Measurements from ENCODE around the gene MTAP. TPM values are rescaled to one million over a fixed set of nuclear protein-coding genes. Genes with fewer than 3 reads are reported as not detected.

The MTAP gene
- polyA plus RNA-seq, 10 donors, result 18.2 to 30.7 (median 25.2) TPM

GRCh38 chr9:21801683-21802417 lies 586 bp upstream of the MTAP start:
- DNase-seq, result peak in 2 of 3 donors; percentile 85 to 94

GRCh38 chr9:21803649-21804048 lies 1.2 kb downstream of the MTAP start:
- no peak for DNase-seq

GRCh38 chr9:21804331-21804730 lies 1.9 kb downstream of the MTAP start:
- DNase-seq, result no peak

GRCh38 chr9:21804791-21805190 lies 2.4 kb downstream of the MTAP start:
- no peak for DNase-seq

GRCh38 chr9:21806644-21807043 lies 4.2 kb downstream of the MTAP start:
- no peak for DNase-seq

GRCh38 chr9:21810388-21810787 lies 8.0 kb downstream of the MTAP start:
- no peak for DNase-seq

GRCh38 chr9:21810881-21811280 lies 8.4 kb downstream of the MTAP start:
- DNase-seq, result no peak

- no peak for DNase-seq
These were observed 9.5 kb downstream of the MTAP start for GRCh38 chr9:21811914-21812313.

- no peak for DNase-seq
These were observed 10.0 kb downstream of the MTAP start for GRCh38 chr9:21812415-21812814.

- peak; percentile 31 to 61 (median 42) for DNase-seq
These were observed 10.6 kb downstream of the MTAP start for GRCh38 chr9:21812946-21813568.

GRCh38 chr9:21813575-21814473 lies 11.4 kb downstream of the MTAP start:
- peak; percentile 70 to 76 (median 73) for DNase-seq

- no peak for DNase-seq
These were observed 13.2 kb downstream of the MTAP start for GRCh38 chr9:21815643-21816042.

- no peak for DNase-seq
These were observed 14.7 kb downstream of the MTAP start for GRCh38 chr9:21817176-21817575.

- no peak for DNase-seq
These were observed 23.2 kb downstream of the MTAP start for GRCh38 chr9:21825637-21826036.

- DNase-seq, result no peak
These were observed 26.5 kb downstream of the MTAP start for GRCh38 chr9:21828853-21829410.

- no peak for DNase-seq
These were observed 28.2 kb downstream of the MTAP start for GRCh38 chr9:21830589-21830988.

- DNase-seq, result peak in 1 of 3 donors; percentile 48
These were observed 29.5 kb downstream of the MTAP start for GRCh38 chr9:21831841-21832509.

GRCh38 chr9:21833090-21833801 lies 30.8 kb downstream of the MTAP start:
- DNase-seq, result no peak

GRCh38 chr9:21835121-21835520 lies 32.7 kb downstream of the MTAP start:
- DNase-seq, result no peak

- peak in 1 of 3 donors; percentile 96 for DNase-seq
These were observed 34.2 kb downstream of the MTAP start for GRCh38 chr9:21836437-21837161.
